T-helper 2 cell (primary cell): ENCODE data around the gene SHC1.
A peak's percentile ranks its signal among the peaks of the same experiment; 100 is the strongest.
"Not testable (repeated sequence)": the region's sequence is repeated elsewhere in the genome, so short reads cannot be mapped to it uniquely, and the experiment has no call there.

Experiments used
- DNase-seq, 5 experiments: peaks; one replicate each; pipeline versions ENCODE4 v3.0.0 to v3.0.0-alpha.2; 2012 to 2022

Gene SHC1

DNA sequence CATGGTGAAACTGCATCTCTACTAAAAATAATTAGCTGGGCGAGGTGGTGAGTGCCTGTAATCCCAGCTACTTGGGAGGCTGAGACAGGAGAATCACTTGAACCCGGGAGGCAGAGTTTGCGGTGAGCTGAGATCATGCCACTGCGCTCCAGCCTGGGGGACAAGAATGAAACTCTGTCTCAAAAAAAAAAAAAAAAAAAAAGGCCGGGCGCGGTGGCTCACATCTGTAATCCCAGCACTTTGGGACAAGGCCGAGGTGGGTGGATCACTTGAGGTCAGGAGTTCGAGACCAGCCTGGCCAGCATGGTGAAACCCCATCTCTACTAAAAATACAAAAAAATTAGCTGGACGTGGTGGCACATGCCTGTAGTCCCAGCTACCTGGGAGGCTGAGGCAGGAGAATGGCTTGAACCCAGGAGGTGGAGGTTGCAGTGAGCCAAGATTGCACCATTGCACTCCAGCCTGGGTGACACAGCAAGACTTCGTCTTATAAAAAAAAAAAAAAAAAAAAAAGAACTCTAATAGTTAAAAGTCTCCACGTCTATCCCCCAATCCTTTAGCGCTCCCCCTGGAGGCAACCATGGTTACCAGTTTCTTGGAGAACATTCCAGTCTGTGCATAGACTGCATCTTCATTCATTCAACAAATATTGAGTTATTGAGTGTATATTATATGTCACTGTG is 24.9 kb upstream of the SHC1 start:
- DNase-seq = not testable (repeated sequence)

GRCh38 chr1:154994591-154994990 is 24.0 kb upstream of the SHC1 start:
- DNase-seq = no peak

- no peak for DNase-seq
Observed at GRCh38 chr1:154994269-154994587, 23.7 kb upstream of the SHC1 start.

DNA sequence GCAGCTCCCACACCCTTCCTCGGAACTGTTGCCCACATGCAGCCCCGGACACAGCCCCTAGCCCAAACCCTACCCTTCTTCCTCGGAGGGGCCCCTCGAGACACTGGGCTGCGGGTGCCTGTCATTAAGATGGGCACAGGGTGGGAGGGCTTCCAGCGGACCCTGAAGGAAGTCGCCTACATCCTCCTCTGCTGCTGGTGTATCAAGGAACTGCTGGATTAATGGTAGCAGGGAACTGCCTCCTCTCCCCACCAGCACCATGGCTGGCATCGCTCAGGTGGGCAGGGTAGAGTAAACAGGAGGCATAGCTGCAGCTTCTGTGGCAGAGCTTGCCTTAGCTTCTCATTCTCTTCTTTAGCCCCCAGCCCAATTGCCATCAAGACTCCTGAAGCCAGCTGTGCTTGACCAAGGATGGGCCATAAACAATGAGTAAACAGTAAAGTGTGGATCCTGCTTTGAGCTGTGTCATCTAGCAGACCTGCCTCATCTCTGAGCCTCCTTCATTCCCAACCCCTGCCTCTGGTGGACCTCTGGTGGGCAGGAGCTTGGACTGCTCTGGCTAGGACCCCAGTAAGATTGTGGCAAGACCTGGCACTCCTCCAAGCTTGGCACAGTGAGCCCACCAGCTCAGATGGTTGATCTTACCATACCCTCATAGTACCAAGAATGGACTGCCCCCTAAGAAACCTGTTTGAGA is 23.2 kb upstream of the SHC1 start, which contains the start of gene LENEP:
TSS of gene LENEP (plus strand) at position 15 of the 697 bp plus-strand sequence. CDS start at position 37, 22 bp downstream.
- no peak for DNase-seq

- DNase-seq = no peak
Observed at GRCh38 chr1:154992721-154993571, 22.4 kb upstream of the SHC1 start.

DNA sequence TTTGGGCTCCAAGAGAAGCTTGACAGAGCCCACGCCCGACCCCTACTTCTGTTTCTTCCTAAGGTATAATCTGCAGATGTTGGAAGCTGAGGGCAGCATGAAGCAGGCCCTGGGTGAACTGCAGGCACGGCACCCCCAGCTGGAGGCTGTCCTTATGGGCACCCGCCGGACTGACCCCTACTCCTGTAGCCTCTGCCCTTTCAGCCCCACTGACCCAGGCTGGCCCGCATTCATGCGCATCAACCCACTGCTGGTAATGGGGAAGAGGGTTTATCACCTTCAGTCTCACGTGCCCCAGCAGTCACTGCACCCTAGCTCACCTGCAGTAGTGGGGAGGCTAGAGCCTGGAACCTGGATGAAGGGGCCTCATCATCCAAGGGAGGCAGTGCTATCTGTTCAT is 19.7 kb upstream of the SHC1 start:
- DNase-seq = no peak

- DNase-seq = no peak
Observed at GRCh38 chr1:154989195-154989860, 18.8 kb upstream of the SHC1 start.

DNA sequence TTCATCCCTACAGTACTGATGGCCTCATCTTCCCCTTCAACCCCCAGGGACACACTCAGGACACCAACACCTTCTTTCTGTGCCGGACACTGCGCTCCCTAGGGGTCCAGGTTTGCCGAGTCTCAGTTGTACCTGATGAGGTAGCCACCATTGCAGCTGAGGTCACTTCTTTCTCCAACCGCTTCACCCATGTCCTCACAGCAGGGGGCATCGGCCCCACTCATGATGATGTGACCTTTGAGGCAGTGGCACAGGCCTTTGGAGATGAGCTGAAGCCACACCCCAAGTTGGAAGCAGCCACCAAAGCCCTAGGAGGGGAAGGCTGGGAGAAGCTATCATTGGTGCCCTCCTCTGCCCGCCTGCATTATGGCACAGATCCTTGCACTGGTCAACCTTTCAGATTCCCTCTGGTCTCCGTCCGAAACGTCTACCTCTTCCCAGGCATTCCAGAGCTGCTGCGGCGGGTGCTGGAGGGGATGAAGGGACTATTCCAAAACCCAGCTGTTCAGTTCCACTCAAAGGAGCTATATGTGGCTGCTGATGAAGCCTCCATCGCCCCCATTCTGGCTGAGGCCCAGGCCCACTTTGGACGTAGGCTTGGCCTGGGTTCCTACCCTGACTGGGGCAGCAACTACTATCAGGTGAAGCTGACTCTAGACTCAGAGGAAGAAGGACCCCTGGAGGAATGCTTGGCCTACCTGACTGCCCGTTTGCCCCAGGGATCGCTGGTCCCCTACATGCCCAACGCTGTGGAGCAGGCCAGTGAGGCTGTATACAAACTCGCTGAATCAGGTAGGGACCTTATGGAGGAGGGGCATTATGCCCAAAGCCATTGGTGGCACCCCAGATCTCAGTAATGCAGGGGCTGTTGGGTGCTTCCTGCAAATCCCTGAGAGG is 17.8 kb upstream of the SHC1 start:
- DNase-seq = no peak

- no peak for DNase-seq
Observed at GRCh38 chr1:154987326-154987725, 16.8 kb upstream of the SHC1 start.

- DNase-seq = not testable (repeated sequence)
Observed at GRCh38 chr1:154986736-154987135, 16.2 kb upstream of the SHC1 start.

GRCh38 chr1:154983776-154984466 is 13.4 kb upstream of the SHC1 start:
- DNase-seq = peak in 1 of 5 experiments; percentile 43

DNA sequence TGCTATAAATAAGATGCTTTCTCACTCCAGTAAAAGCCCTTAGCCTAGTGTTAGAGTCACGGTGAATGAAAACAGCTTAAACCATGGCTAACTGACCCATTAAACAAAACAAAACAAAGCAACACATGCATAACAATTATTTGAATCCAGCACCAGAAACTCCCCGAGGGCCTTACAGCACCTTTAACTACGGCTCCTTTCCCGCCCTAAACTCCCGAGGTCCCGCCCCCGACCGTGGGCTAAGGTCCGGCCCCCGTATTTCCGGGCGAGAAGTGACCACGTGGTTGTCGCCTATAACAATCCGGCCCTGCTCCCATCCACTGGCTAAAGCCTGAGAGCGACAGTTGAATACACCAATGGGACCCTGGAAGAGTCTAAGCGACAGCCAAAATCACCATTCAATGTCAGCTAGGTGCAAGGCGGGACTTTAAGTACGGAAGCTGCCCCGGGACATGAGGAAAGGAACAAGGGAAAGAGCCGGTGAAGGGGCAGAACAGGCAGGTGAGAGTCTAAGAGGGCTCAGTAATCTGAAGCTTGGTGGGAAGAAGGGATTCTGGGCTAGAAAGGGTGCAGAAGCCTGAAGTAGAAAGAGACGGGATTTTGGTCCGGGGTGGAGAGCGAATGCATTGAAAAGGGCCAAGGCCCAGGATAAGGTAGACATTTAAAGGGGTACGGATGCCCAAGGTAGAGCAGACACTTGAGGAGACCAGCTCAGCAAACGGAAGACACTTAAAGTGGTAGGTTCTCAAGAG is 12.5 kb upstream of the SHC1 start, which contains the start of gene FLAD1:
TSS of gene FLAD1 (plus strand) at position 448 of the 752 bp plus-strand sequence. CDS start 351 bp downstream, outside the sequence.
- DNase-seq = peak; percentile 82 to 100 (median 92)

GRCh38 chr1:154982341-154982740 is 11.8 kb upstream of the SHC1 start:
- DNase-seq = no peak

DNA sequence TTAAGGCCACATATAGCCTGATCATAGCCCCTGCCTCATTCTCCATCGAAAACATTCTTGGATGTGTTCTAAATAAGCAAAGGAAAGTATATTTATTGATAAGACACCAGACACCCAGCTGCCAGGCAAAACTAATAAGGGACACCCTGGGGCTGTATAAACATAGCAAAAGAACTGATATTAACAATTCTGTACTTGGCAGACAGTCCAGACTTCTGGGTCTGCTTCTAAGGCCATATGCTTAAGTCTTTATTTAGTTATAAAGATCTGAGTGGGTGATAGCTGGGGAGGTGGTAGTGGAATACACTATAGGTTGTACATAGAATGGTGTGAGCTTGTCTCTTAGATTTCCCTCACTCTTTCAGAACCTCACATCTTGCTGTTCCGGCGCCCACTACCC is 7.8 kb upstream of the SHC1 start:
- DNase-seq = no peak

DNA sequence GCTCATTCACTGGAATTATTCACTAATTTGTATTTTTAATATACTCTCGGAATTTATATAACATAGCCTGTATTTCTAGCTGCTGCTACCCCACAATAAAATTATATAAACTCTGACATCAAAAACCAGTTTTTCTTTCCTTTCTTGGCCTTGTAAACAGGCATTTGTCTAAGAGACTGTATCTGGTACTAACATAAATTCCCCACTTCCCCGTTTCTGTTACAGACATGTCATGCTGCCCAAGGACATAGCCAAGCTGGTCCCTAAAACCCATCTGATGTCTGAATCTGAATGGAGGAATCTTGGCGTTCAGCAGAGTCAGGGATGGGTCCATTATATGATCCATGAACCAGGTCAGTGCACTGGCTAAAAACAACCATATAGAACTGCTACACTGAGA is 7.2 kb upstream of the SHC1 start:
- not testable (repeated sequence) for DNase-seq

- DNase-seq = peak in 4 of 5 experiments; percentile 34 to 68 (median 40)
Observed at GRCh38 chr1:154975409-154976059, 5.0 kb upstream of the SHC1 start.

DNA sequence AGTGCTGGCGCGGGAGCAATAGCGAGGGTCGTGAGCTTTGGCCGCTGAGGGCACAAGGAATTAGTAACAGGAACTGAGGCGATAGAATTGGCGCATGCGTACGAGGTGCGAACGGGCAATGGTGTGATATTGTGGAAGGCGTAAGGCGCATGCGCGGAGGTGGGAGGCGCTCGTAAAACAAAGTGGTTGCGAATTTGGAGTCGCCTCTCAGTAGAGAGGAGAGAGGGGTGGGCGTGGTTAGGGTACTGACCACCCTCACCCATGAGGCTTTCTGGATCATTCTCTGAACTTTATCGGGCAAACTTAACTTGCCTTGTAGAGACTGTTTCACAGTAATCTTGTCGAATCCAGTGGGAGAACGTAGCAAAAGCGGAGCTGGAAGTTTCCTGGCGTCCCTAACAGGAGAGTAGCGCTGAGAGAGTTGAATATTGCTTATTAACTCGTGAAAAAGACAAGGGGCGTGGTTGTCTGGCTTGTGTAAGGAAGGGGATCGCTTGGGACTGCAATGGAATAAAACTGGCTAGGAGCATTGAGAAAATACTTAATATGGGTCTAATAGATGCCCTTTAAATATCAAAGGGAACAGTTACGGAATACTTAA is 4.4 kb upstream of the SHC1 start:
- peak; percentile 85 to 96 (median 92) for DNase-seq

- DNase-seq = peak; percentile 85 to 100 (median 94)
Observed at GRCh38 chr1:154974102-154974807, 3.7 kb upstream of the SHC1 start, which contains the start of gene CKS1B. Gene CKS1B, plus strand, starts transcription at chr1:154974681. Its CDS starts 65 bp downstream, at chr1:154974746.
